MCF 10A (cell line): ENCODE results near the gene TDRD12. TPM values are rescaled to one million over a fixed set of nuclear protein-coding genes. Genes with fewer than 3 reads are reported as not detected.
A peak's percentile ranks its signal among the peaks of the same experiment; 100 is the strongest.

ENCODE experiments used
- BruUV-seq: library from RNA; stranded (reverse); fragments of 400-500 nt; replicated peaks from 2 replicates; lab custom pipeline; 2021; lab: Mats Ljungman, UMichigan
- CTCF ChIA-PET: fragments of 300-600 bp; sonication (Branson Sonifier 250); formaldehyde crosslinking; extraction: SDS; loops from one replicate; lab custom pipeline; 2021; ENCODE audit warnings: antibody characterized with exemption, inconsistent platforms; lab: Yijun Ruan, JAX
- POLR2A ChIA-PET: fragments of 300-600, 350-650 bp; sonication (Branson Sonifier 250); formaldehyde crosslinking; extraction: SDS; loops from one replicate; lab custom pipeline; 2020; ENCODE audit warnings: antibody characterized with exemption, inconsistent platforms; lab: Yijun Ruan, JAX
- DNase-seq: peaks from one replicate; pipeline ENCODE4 v3.0.0-alpha.2; 2018; ENCODE audit not compliant: unreplicated experiment
- H3K27ac Mint-ChIP-seq: one replicate; pipeline ENCODE4 v1.8.0; 2022; ENCODE audit warnings: mild to moderate bottlenecking, low read depth, mixed read lengths; ENCODE audit not compliant: unreplicated experiment
- H3K27me3 Mint-ChIP-seq: one replicate; pipeline ENCODE4 v1.8.0; 2022; ENCODE audit warnings: mixed read lengths; ENCODE audit not compliant: insufficient read depth, unreplicated experiment
- H3K36me3 Mint-ChIP-seq: one replicate; pipeline ENCODE4 v1.8.0; 2022; ENCODE audit warnings: mild to moderate bottlenecking, moderate library complexity, mixed read lengths; ENCODE audit not compliant: insufficient read depth, unreplicated experiment
- H3K4me1 Mint-ChIP-seq: one replicate; pipeline ENCODE4 v1.8.0; 2022; ENCODE audit warnings: mixed read lengths; ENCODE audit not compliant: insufficient read depth, unreplicated experiment
- H3K4me3 Mint-ChIP-seq: one replicate; pipeline ENCODE4 v1.8.0; 2022; ENCODE audit warnings: mild to moderate bottlenecking, moderate library complexity, mixed read lengths; ENCODE audit not compliant: unreplicated experiment
- H3K9me3 Mint-ChIP-seq: one replicate; pipeline ENCODE4 v1.8.0; 2022; ENCODE audit warnings: mixed read lengths; ENCODE audit not compliant: unreplicated experiment
- intact Hi-C: fragments of 100-400 bp; cut with micrococcal nuclease; formaldehyde crosslinking; loops from 2 replicates; pipeline ENCODE4 v1.14.1; 2022
- total RNA-seq: library from RNA; stranded (reverse); gene quantifications from 2 replicates; pipeline ENCODE4 v1.2.3, GENCODE V29; 2022
- TF ChIP-seq, protein P1 (sequence below): fragments of 200-600 bp; IDR thresholded peaks from one replicate; pipeline ENCODE4 v1.8.0; 2022; ENCODE audit warnings: antibody characterized with exemption, mild to moderate bottlenecking; ENCODE audit not compliant: unreplicated experiment

TDRD12 gene
- total RNA-seq, 1 experiment from 2014 or later: 0.14 TPM

DNA sequence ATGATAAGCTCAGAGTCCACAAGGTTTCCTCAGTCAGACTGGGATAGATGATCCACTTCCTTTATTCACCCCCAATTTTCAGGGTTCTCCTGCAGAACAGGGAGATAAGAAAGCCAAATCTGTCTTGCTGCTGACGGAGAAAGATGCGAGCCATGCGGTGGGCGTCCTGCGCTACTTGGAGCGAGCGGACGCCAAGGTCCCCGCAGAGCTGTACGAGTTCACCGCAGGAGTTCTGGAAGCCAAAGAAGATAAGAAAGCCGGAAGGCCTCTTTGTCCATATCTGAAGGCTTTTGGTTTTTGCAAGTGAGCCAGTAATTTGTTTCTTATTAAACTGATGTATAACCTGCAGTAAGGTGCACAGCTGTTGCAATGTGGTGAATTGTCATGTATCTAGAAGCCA, 83.3 kb downstream of the TDRD12 start:
- no peak for DNase-seq
- no TSS peak for BruUV-seq
- Mint-ChIP-seq H3K36me3 (no peaks in the 10 kb centered on the region), H3K27me3 (no peaks in the 10 kb centered on the region), H3K9me3 (no peaks in the 10 kb centered on the region), H3K4me3 (no peak overlapping the region), H3K27ac (no peak overlapping the region), H3K4me1 (no peaks in the 10 kb centered on the region)
- TF ChIP-seq, protein P1, sequence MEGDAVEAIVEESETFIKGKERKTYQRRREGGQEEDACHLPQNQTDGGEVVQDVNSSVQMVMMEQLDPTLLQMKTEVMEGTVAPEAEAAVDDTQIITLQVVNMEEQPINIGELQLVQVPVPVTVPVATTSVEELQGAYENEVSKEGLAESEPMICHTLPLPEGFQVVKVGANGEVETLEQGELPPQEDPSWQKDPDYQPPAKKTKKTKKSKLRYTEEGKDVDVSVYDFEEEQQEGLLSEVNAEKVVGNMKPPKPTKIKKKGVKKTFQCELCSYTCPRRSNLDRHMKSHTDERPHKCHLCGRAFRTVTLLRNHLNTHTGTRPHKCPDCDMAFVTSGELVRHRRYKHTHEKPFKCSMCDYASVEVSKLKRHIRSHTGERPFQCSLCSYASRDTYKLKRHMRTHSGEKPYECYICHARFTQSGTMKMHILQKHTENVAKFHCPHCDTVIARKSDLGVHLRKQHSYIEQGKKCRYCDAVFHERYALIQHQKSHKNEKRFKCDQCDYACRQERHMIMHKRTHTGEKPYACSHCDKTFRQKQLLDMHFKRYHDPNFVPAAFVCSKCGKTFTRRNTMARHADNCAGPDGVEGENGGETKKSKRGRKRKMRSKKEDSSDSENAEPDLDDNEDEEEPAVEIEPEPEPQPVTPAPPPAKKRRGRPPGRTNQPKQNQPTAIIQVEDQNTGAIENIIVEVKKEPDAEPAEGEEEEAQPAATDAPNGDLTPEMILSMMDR: no peak
- POLR2A ChIA-PET: no interaction called here
- intact Hi-C loops: no loop called here
- CTCF ChIA-PET: interaction anchor here (0.5 kb wide), 1 partner anchor 10 kb away, joined by 3 read pairs; no protein-coding TSS in a partner anchor

DNA sequence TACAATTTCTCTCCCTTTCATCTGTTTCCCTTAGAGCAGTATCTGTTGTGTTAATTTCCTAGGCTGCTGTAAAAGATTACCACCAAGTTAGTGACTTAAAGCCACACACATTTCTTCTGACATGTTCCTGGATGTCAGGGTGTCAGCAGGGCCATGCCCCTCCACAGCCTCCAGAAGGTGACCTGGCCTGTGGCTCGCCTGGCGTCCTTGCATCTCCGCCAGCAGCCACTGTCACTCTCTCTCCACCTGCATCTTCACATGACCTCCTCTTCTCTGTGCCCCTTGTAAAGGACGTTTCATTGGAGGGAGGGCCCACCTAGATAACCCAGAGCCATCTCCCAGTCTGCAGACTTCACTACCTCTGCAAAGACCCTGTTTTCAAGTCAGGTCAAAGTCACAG, 88.7 kb downstream of the TDRD12 start:
- Mint-ChIP-seq H3K27ac (no peak overlapping the region), H3K36me3 (no peaks in the 10 kb centered on the region), H3K27me3 (no peaks in the 10 kb centered on the region), H3K4me1 (peaks cover 9% of the 10 kb centered on the region), H3K4me3 (no peak overlapping the region), H3K9me3 (no peaks in the 10 kb centered on the region)
- TF ChIP-seq, protein P1: no peak
- POLR2A ChIA-PET: no interaction called here
- intact Hi-C loops: no loop called here
- no peak for DNase-seq
- no TSS peak for BruUV-seq
- CTCF ChIA-PET: no interaction called here

DNA sequence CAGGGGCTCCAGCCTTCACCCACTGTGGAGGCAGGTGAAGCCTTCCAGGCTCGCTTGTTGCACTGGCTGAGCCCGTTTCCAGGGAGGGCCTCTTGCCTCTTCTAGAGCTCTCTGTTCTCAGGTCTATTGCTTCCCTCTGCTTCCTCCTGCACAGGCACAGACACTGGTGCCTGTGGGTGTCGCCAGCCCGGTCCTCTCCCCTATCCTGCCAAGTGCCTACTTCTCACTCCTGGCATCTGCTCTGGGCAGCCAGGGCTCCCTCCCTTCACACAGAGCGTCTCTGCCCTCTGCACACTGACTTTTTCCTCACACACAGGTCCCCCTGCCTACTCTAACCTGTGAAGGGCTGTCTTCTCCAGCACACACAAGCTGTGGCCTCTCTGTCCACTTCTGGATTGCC, 89.7 kb downstream of the TDRD12 start:
- Mint-ChIP-seq H3K4me3 (peak overlapping the region; percentile 17), H3K36me3 (no peaks in the 10 kb centered on the region), H3K27ac (peak overlapping the region; percentile 3), H3K27me3 (no peaks in the 10 kb centered on the region), H3K4me1 (peaks cover 9% of the 10 kb centered on the region), H3K9me3 (no peaks in the 10 kb centered on the region)
- intact Hi-C loops: no loop called here
- CTCF ChIA-PET: interaction anchor here (0.7 kb wide), 1 partner anchor 19 kb away, joined by 4 read pairs; no protein-coding TSS in a partner anchor
- no TSS peak for BruUV-seq
- TF ChIP-seq, protein P1: no peak
- POLR2A ChIA-PET: interaction anchor here (0.6 to 0.7 kb wide), 2 partner anchors 134 to 372 kb away, joined by 3 read pairs; partner anchors contain the start of gene ANKRD27
- no peak for DNase-seq

DNA sequence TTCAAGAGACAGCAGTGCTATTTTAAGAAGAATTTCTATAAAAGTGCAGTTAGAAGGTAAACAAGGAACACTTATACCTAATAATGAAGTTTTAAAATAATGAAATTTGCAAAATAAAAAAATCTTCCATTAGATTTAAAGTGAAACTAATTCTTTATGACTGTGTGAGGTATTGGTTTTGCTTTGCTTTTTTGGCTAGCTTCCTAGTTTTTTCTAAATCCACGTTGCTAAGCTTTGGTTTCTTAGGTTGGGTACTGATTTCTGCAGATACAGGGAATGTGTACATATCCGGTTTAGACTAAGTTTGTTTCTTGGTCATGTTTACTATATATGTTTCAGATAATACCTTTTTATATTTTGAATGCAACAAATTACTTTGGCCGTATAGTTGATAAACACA, 90.2 kb downstream of the TDRD12 start:
- H3K27me3 Mint-ChIP-seq: no peaks in the 10 kb centered on the region
- no peak overlapping the region for H3K4me3 Mint-ChIP-seq
- TF ChIP-seq, protein P1: no peak
- no TSS peak for BruUV-seq
- CTCF ChIA-PET: interaction anchor here (0.7 kb wide), 1 partner anchor 20 kb away, joined by 4 read pairs; no protein-coding TSS in a partner anchor
- no peak for DNase-seq
- intact Hi-C loops: no loop called here
- H3K36me3 Mint-ChIP-seq: no peaks in the 10 kb centered on the region
- peaks cover 9% of the 10 kb centered on the region for H3K4me1 Mint-ChIP-seq
- POLR2A ChIA-PET: interaction anchor here (0.6 to 0.7 kb wide), 2 partner anchors 135 to 371 kb away, joined by 3 read pairs; partner anchors contain the start of gene ANKRD27
- H3K9me3 Mint-ChIP-seq: no peaks in the 10 kb centered on the region
- H3K27ac Mint-ChIP-seq: peak overlapping the region; percentile 3
